Measurements from ENCODE around the gene BTBD1.
A peak's percentile ranks its signal among the peaks of the same experiment; 100 is the strongest.
"Not testable (repeated sequence)": the region's sequence is repeated elsewhere in the genome, so short reads cannot be mapped to it uniquely, and the experiment has no call there.

The BTBD1 gene

DNA sequence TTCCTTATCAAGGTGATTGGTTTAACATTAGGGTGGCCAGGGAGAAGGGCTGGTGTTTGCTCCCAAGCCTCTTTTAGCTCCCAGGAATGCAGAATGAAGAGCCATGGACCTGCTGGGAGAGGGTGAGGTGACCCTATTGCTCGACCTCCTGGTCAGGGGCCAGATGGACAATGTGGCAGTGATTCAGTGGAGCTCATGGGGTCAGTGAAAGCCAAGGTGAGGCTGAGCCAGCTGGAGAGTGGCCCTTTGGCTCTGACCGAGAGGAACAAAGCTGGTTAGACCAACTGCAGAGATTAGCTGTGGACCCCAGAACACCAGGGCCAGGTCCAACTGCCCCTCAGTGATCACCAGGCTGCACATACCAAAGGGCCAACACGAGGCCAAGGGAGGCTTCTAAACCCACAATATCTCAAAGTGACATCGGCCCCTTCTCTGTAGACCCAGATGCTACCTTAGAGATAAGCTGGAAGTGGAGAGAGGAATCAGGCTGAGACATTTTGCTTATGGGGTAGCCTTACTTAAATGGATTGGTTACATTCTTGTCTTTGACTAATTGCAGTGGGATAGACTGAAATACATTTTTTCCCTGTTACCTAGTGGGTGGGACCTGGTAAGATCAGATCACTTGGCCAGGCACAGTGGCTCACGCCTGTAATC is 15.8 kb upstream of the BTBD1 start:
- CTCF ChIA-PET, result no interaction called here
- no peak for DNase-seq (ENCODE audit: low spot score)
- H3K27ac ChIP-seq, result no peak overlapping the region
- TF ChIP-seq, protein P1, sequence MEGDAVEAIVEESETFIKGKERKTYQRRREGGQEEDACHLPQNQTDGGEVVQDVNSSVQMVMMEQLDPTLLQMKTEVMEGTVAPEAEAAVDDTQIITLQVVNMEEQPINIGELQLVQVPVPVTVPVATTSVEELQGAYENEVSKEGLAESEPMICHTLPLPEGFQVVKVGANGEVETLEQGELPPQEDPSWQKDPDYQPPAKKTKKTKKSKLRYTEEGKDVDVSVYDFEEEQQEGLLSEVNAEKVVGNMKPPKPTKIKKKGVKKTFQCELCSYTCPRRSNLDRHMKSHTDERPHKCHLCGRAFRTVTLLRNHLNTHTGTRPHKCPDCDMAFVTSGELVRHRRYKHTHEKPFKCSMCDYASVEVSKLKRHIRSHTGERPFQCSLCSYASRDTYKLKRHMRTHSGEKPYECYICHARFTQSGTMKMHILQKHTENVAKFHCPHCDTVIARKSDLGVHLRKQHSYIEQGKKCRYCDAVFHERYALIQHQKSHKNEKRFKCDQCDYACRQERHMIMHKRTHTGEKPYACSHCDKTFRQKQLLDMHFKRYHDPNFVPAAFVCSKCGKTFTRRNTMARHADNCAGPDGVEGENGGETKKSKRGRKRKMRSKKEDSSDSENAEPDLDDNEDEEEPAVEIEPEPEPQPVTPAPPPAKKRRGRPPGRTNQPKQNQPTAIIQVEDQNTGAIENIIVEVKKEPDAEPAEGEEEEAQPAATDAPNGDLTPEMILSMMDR (conservative IDR thresholded peaks at IDR 0.05; ENCODE audit: low read depth), result no peak
- POLR2A ChIA-PET (ENCODE audit: low non-redundant PET), result no interaction called here

DNA sequence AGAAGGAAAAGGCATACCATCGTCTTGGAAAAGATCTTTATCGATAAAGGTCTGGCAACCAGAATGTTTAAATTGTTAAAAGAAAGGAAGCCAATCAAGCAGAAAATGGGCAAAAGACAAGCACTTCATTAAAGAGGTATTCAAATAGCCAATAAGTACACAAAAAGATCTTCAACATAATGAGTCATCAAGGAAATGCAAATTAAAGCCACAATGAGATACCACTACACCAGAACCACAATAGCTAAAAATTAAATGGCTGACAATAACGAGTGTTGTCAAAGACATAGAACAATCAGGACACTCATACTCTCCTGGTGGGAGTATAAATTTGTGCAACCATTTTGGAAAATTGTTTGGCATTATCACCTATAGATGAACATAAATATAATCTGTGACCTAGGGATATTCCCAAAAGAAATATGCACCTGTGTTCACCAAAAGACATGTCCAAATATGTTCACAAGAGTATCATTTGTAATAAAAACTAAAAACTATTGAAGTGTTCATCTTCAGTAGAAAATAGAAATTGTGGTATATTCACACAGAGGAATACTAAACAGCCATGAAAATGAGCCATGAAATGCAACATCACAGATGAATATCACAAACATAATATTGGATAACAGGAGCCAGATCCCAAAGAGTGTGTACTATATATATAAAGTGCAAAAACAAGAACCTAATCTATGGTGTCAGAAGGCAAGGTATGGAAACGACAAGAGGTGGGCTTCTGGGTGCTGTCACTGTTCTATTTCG is 14.4 kb upstream of the BTBD1 start:
- CTCF ChIA-PET, result no interaction called here
- no peak overlapping the region for H3K27ac ChIP-seq
- TF ChIP-seq, protein P1 (conservative IDR thresholded peaks at IDR 0.05; ENCODE audit: low read depth), result no peak
- POLR2A ChIA-PET (ENCODE audit: low non-redundant PET), result no interaction called here
- no peak for DNase-seq (ENCODE audit: low spot score)

DNA sequence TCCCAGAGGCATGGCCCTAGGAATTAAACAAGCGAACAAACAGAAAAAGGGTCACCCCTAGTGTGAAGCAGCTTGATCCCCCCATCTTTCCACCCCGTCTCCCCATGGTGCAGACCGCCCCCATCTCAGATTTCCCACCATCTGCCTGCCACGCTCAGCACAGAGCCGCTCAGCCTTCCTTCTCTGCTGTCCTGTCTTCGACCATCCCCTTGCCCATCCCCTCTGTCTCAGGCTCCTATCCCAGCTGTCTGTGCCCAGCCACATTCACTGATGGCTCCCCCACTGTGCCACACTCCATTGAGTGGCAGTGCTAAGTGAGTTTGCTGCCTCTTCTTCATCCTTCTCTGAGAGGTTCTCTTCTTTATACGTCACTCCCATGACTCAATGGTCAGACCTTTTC is 11.7 kb upstream of the BTBD1 start:
- no peak overlapping the region for H3K27ac ChIP-seq
- ChIA-PET CTCF (interaction anchor here (0.5 to 0.6 kb wide), 2 partner anchors 15 to 1858 kb away, joined by 3 to 7 read pairs; no protein-coding TSS in a partner anchor), POLR2A (ENCODE audit: low non-redundant PET) (no interaction called here)
- TF ChIP-seq, protein P1 (conservative IDR thresholded peaks at IDR 0.05; ENCODE audit: low read depth), result no peak
- no peak for DNase-seq (ENCODE audit: low spot score)

DNA sequence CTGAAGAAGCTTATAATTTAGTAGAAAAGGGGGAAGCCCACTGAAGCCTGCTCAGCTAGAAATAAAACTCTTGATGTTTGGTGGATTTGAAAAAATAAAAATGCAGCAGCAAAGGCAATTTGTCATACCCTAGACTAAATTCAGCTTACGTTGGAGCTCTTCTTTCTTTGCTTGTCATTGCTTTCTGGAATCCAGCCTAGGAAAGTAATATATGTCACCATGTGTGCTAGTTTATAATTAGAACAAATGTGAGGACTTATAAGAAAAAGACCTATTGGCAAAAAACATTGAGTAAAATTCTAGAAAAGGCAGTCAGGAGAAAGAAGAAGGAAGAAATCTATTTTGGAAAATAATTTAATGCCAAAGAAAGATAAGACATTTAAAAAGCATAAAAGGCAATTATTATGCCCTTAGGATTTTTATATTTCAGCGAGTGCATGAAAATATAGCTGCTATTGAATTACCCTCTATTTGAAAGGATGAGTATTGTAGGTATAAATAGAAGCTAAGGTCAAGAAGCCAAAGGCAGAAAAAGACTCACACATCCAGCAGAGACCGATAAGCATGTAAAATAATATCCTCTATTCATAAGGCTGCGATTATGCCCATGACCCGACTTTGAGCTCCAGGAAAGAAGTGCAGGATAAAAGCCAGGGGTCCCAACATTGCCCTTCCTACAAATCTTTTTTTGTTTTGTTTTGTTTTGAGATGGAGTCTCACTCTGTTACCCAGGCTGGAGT is 10.6 kb upstream of the BTBD1 start:
- no peak for DNase-seq (ENCODE audit: low spot score)
- TF ChIP-seq, protein P1 (conservative IDR thresholded peaks at IDR 0.05; ENCODE audit: low read depth), result no peak
- ChIA-PET POLR2A (ENCODE audit: low non-redundant PET) (no interaction called here), CTCF (interaction anchor here (0.6 kb wide), 1 partner anchor 17 kb away, joined by 4 read pairs; no protein-coding TSS in a partner anchor)
- H3K27ac ChIP-seq, result no peak overlapping the region

DNA sequence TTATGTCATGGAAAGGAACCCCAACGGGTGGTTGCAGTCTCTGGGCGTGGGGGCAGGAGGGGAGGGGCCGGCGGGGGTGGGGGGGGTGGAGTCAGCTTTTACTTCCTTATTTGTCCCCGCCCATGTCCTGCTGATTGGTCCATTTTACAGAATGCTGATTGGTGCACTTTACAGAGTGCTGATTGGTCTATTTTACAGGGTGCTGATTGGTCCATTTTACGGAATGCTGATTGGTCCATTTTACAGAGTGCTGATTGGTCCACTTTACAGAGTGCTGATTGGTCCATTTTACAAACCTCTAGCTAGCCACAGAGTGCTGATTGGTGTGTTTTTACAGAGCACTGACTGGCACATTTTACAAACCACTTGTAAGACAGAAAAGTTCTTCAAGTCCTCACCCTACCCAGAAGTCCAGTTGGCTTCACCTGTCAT is 2.2 kb upstream of the BTBD1 start:
- H3K27ac ChIP-seq; POLR2A ChIA-PET (ENCODE audit: low non-redundant PET); DNase-seq (ENCODE audit: low spot score): not testable (repeated sequence)
- CTCF ChIA-PET, result interaction anchor here (0.6 kb wide), 1 partner anchor 377 kb away, joined by 3 read pairs; no protein-coding TSS in a partner anchor

DNA sequence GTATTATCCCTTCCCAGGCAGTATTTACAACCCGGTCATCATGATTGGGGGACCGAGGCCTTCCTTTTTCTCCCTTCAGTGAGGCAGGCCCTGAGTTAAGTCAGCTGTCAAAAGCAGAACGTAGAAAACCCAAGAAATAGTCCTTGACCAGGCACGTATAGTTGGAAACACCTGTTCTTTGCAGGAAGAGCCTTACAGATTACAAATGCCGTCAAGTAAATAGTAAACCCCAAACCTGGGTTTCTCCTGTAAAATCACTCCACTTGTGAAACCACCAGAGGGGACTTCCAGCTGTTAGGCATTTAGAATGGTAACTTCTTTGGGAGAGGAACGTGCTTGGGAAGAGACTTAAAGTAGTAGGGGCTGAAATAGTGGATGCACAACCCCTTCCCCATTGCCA is 1.0 kb upstream of the BTBD1 start:
- CTCF ChIA-PET, result interaction anchor here (0.6 to 0.7 kb wide), 2 partner anchors 770 to 945 kb away, joined by 3 to 11 read pairs; no protein-coding TSS in a partner anchor
- TF ChIP-seq, protein P1 (conservative IDR thresholded peaks at IDR 0.05; ENCODE audit: low read depth), result no peak
- POLR2A ChIA-PET (ENCODE audit: low non-redundant PET), result no interaction called here
- H3K27ac ChIP-seq, result peak overlapping the region; percentile 94
- DNase-seq (ENCODE audit: low spot score), result no peak
